ENCODE measurements around the gene MOB1B. TPM values are rescaled to one million over a fixed set of nuclear protein-coding genes. Genes with fewer than 3 reads are reported as not detected.

MOB1B gene
- polyA plus RNA-seq, 1 donor from 2014 or later = 32.9 TPM

- Histone ChIP-seq H3K36me3 (ENCODE audit: insufficient read depth, low read length) (no peaks in the 10 kb centered on the region), H2AFZ (ENCODE audit: low read depth, low read length) (no peak overlapping the region), H3K79me2 (replicated peaks; ENCODE audit: insufficient read depth, low read length) (peaks cover 60% of the 10 kb centered on the region), H4K20me1 (ENCODE audit: insufficient read depth) (no peaks in the 10 kb centered on the region), H3K9me2 (ENCODE audit: insufficient read depth, low read length) (no peaks in the 10 kb centered on the region), H3K4me3 (ENCODE audit: low read length) (no peak overlapping the region), H3K9ac (ENCODE audit: low read length) (no peak overlapping the region), H3K27me3 (ENCODE audit: insufficient read depth, low read depth, low read length) (no peaks in the 10 kb centered on the region), H3K27ac (ENCODE audit: low read length) (no peak overlapping the region), H3K4me2 (ENCODE audit: low read length) (no peak overlapping the region), H3F3A (ENCODE audit: insufficient read depth, low read length, poor library complexity, severe bottlenecking) (no peaks in the 10 kb centered on the region), H3K9me3 (ENCODE audit: low read length) (no peaks in the 10 kb centered on the region)
- TF ChIP-seq MXI1 (conservative IDR thresholded peaks at IDR 0.05; ENCODE audit: poor library complexity, severe bottlenecking) (no peak), POLR2AphosphoS5 (IDR thresholded peaks at IDR 0.05) (no peak), EP300 (conservative IDR thresholded peaks at IDR 0.05; ENCODE audit: poor library complexity, severe bottlenecking) (no peak), EZH2 (IDR thresholded peaks at IDR 0.05; ENCODE audit: borderline replicate concordance, insufficient read depth, low read length, poor library complexity, severe bottlenecking) (no peak), RAD21 (conservative IDR thresholded peaks at IDR 0.05) (no peak), CTCF (IDR thresholded peaks at IDR 0.05; ENCODE audit: poor library complexity, severe bottlenecking) (no peak), SMC3 (conservative IDR thresholded peaks at IDR 0.05; ENCODE audit: poor library complexity) (no peak), TAF1 (IDR thresholded peaks at IDR 0.05; ENCODE audit: low read depth) (no peak)
- TF ChIP-seq, protein P1, sequence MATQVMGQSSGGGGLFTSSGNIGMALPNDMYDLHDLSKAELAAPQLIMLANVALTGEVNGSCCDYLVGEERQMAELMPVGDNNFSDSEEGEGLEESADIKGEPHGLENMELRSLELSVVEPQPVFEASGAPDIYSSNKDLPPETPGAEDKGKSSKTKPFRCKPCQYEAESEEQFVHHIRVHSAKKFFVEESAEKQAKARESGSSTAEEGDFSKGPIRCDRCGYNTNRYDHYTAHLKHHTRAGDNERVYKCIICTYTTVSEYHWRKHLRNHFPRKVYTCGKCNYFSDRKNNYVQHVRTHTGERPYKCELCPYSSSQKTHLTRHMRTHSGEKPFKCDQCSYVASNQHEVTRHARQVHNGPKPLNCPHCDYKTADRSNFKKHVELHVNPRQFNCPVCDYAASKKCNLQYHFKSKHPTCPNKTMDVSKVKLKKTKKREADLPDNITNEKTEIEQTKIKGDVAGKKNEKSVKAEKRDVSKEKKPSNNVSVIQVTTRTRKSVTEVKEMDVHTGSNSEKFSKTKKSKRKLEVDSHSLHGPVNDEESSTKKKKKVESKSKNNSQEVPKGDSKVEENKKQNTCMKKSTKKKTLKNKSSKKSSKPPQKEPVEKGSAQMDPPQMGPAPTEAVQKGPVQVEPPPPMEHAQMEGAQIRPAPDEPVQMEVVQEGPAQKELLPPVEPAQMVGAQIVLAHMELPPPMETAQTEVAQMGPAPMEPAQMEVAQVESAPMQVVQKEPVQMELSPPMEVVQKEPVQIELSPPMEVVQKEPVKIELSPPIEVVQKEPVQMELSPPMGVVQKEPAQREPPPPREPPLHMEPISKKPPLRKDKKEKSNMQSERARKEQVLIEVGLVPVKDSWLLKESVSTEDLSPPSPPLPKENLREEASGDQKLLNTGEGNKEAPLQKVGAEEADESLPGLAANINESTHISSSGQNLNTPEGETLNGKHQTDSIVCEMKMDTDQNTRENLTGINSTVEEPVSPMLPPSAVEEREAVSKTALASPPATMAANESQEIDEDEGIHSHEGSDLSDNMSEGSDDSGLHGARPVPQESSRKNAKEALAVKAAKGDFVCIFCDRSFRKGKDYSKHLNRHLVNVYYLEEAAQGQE (IDR thresholded peaks at IDR 0.05; ENCODE audit: borderline replicate concordance) = no peak
Measured at GRCh38 chr4:70914000-70914399, 11.8 kb downstream of the MOB1B start.

DNA sequence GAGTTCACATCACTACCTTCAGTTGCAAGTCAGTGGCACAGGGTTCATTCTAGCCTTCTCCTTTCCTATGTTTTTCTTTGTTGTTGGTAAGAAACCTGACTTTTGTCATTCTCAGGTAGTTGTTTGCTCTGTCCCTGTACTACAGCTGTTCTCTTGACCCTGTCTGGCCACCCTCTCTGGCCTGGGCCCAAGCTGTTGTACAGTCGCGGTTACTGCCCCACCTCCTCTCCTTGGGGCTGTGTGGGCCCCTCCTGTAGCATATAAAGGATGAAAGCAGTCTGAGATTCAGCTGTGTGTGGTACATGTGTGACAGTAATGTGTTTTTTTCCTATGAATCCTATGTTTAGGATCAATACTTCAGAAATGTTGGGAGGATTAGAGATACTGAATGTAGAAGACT lies 12.5 kb downstream of the MOB1B start:
- Histone ChIP-seq H3K9ac (ENCODE audit: low read length) (no peak overlapping the region), H3K27ac (ENCODE audit: low read length) (no peak overlapping the region), H3K79me2 (replicated peaks; ENCODE audit: insufficient read depth, low read length) (peaks cover 56% of the 10 kb centered on the region), H2AFZ (ENCODE audit: low read depth, low read length) (no peak overlapping the region), H3F3A (ENCODE audit: insufficient read depth, low read length, poor library complexity, severe bottlenecking) (no peaks in the 10 kb centered on the region), H3K36me3 (ENCODE audit: insufficient read depth, low read length) (no peaks in the 10 kb centered on the region), H3K9me2 (ENCODE audit: insufficient read depth, low read length) (no peaks in the 10 kb centered on the region), H3K9me3 (ENCODE audit: low read length) (no peaks in the 10 kb centered on the region), H3K4me2 (ENCODE audit: low read length) (no peak overlapping the region), H3K4me3 (ENCODE audit: low read length) (no peak overlapping the region), H3K27me3 (ENCODE audit: insufficient read depth, low read depth, low read length) (no peaks in the 10 kb centered on the region), H4K20me1 (ENCODE audit: insufficient read depth) (no peaks in the 10 kb centered on the region)
- TF ChIP-seq RAD21 (conservative IDR thresholded peaks at IDR 0.05) = no peak
- TF ChIP-seq EP300 (conservative IDR thresholded peaks at IDR 0.05; ENCODE audit: poor library complexity, severe bottlenecking) = no peak
- TF ChIP-seq POLR2AphosphoS5 (IDR thresholded peaks at IDR 0.05) = no peak
- no peak for TF ChIP-seq CTCF (IDR thresholded peaks at IDR 0.05; ENCODE audit: poor library complexity, severe bottlenecking)
- TF ChIP-seq, protein P1 (IDR thresholded peaks at IDR 0.05; ENCODE audit: borderline replicate concordance) = no peak

Data from neural cell (in vitro differentiated cells).